Memory B cell (primary cell): ENCODE results near the gene TIAM1.

Experiments
- ATAC-seq: fragments of 150-1000 bp; cut with Tn5 transposase; 2 replicates; pipeline ENCODE4 v1.10.0; 2021; ENCODE audit warnings: low read depth, mild to moderate bottlenecking, moderate library complexity
- DNase-seq, 2 donors: peaks; one replicate each; pipeline ENCODE4 v3.0.0; 2022; ENCODE audit warnings: low spot score in 2 of 2
- H3K27ac Mint-ChIP-seq: one replicate; pipeline ENCODE4 v1.8.0; 2022; ENCODE audit warnings: mild to moderate bottlenecking, moderate library complexity, mixed read lengths
- H3K27me3 Mint-ChIP-seq: one replicate; pipeline ENCODE4 v1.8.0; 2022; ENCODE audit warnings: mixed read lengths
- H3K36me3 Mint-ChIP-seq: one replicate; pipeline ENCODE4 v1.8.0; 2022; ENCODE audit warnings: mild to moderate bottlenecking, mixed read lengths
- H3K4me1 Mint-ChIP-seq: one replicate; pipeline ENCODE4 v1.8.0; 2022; ENCODE audit warnings: mixed read lengths
- H3K4me3 Mint-ChIP-seq: one replicate; pipeline ENCODE4 v1.8.0; 2022; ENCODE audit warnings: mild to moderate bottlenecking, moderate library complexity, mixed read lengths
- H3K9me3 Mint-ChIP-seq: one replicate; pipeline ENCODE4 v1.8.0; 2022; ENCODE audit warnings: mixed read lengths

TIAM1 gene

DNA sequence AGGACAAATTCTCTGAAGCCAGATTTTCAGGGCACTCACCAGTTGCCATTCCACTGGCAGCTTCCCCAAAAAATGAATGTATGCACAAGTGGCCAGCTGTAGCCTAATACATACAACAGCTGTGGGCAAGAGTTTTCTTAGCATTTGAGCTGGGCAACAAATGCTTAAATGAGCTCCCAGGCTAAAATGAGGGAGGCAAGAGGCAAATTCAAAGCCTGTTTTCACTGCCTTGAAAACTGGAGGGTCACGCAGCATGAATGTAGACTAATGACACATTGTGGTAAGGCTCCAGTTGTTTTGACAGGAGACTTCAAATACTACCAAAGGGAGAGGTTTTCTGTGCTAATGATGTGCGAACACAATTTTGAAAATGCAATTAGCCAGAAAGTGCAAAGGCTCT lies 88.2 kb downstream of the TIAM1 start:
- Mint-ChIP-seq H3K9me3 (no peaks in the 10 kb centered on the region), H3K4me1 (no peaks in the 10 kb centered on the region), H3K27me3 (peaks cover 2% of the 10 kb centered on the region), H3K36me3 (no peaks in the 10 kb centered on the region), H3K27ac (no peak overlapping the region), H3K4me3 (no peak overlapping the region)
- no peak for DNase-seq
- ATAC-seq = no peak

DNA sequence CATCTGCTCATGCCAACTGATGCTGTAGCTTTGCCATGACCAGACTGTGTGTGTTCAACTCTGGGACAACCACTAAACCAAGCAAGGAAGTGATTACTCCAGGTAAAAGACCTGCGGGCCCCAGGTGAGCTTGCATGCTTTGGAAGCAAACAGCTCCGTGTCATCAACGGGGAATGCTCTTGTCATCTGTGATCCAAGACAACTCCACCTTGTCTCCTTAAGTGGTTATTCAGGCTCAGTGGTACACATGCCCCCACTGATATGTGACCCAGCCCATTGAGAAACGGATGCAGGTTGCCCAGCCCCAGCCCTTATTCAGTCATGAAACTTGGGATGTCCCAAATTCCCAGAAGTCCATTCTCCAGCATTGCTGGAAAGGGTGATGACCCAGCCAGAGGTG lies 89.0 kb downstream of the TIAM1 start:
- no peak overlapping the region for H3K27ac Mint-ChIP-seq
- H3K4me1 Mint-ChIP-seq = no peaks in the 10 kb centered on the region
- H3K4me3 Mint-ChIP-seq = no peak overlapping the region
- H3K9me3 Mint-ChIP-seq = no peaks in the 10 kb centered on the region
- ATAC-seq = no peak
- peaks cover 2% of the 10 kb centered on the region for H3K27me3 Mint-ChIP-seq
- no peak for DNase-seq
- no peaks in the 10 kb centered on the region for H3K36me3 Mint-ChIP-seq

DNA sequence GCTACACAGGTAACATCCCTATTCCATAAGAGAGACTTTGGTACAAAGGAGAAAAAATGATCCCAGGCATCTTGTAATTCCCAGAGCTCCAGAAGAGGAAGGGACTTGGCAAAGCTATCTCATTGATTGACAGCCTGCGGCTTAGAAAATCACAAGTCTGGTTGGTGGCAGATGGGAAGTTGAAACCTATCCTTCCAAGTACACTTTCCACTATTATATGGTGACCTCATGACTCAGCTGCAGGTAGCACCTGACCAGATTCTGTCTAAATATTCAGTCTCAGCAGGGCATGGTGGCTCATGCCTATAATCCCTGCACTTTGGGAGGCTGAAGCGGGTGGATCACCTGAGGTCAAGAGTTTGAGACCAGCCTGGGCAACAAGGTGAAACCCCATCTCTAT lies 89.9 kb downstream of the TIAM1 start:
- ATAC-seq = no peak
- no peak for DNase-seq
- H3K27me3 Mint-ChIP-seq = peaks cover 2% of the 10 kb centered on the region
- H3K4me3 Mint-ChIP-seq = no peak overlapping the region
- no peak overlapping the region for H3K27ac Mint-ChIP-seq
- H3K9me3 Mint-ChIP-seq = no peaks in the 10 kb centered on the region
- H3K36me3 Mint-ChIP-seq = no peaks in the 10 kb centered on the region
- H3K4me1 Mint-ChIP-seq = no peaks in the 10 kb centered on the region

DNA sequence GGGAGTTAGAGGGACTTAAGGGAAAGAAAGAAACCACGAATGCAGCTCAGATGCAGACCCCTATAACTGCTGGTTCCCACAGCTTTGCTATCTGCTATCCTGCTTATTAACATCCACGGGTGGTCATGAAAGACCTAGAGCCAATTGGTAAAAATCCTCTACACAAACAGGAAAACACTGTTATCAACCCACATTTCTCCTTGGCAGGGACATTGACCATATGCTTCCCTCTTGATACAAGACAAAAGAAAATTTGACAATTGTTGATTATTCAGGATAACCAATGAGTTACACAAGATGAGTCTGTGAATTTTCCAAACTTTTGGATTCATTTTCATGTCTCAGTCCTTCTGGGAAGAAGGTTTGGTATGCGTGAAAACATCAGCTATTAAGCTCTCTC lies 90.4 kb downstream of the TIAM1 start:
- Mint-ChIP-seq H3K9me3 (no peaks in the 10 kb centered on the region), H3K27ac (no peak overlapping the region)

DNA sequence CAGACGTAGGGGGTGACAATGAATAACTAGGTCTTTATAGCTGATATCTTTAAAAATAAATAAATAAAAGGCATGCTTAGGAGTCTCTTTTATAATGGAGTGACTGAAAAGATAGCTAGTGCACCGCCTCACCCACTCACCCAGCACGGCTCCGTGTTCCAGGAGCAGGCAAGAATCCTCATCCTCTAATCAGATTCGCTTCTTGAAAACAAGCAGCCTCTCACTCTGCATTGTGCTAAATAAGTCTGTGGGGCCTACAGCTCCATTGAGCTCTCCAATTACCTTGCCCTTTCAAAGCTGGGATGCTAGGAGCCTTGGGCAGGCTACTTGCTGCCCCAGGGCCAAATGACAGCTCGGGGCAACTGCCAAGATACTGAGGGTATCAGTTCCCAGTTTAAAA lies 91.5 kb downstream of the TIAM1 start:
- ATAC-seq (no peak), DNase-seq (no peak)
- H3K9me3 Mint-ChIP-seq = no peaks in the 10 kb centered on the region
- H3K27ac Mint-ChIP-seq = no peak overlapping the region
- H3K4me3 Mint-ChIP-seq = no peak overlapping the region
- H3K27me3 Mint-ChIP-seq = no peaks in the 10 kb centered on the region
- H3K4me1 Mint-ChIP-seq = no peaks in the 10 kb centered on the region
- no peaks in the 10 kb centered on the region for H3K36me3 Mint-ChIP-seq

More for the DNA sequence above, 90.4 kb downstream of the TIAM1 start:
- Mint-ChIP-seq H3K4me1 (no peaks in the 10 kb centered on the region), H3K36me3 (no peaks in the 10 kb centered on the region), H3K27me3 (peaks cover 2% of the 10 kb centered on the region), H3K4me3 (no peak overlapping the region)
- no peak for DNase-seq
- ATAC-seq = no peak

DNA sequence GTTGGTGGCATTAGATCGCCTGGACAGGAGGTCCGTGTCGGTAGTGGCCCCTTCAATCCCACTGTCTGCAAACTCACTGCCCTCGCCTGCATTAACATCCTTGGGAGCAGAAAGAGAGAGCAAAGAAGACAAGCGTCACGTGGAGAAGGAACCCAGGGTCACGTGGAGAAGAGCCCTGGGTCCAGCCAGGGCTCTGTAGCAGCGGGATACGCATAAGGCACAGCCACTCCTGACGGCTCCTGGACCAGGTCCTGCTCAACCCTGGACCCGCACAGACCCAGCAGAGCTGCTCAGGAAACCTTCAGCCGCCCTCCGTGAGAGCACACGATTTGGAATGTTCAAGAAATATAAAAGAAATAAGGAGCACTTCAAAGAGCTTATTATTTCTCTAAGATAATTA lies 92.0 kb downstream of the TIAM1 start:
- no peak for ATAC-seq
- Mint-ChIP-seq H3K36me3 (no peaks in the 10 kb centered on the region), H3K4me3 (no peak overlapping the region), H3K4me1 (no peaks in the 10 kb centered on the region), H3K27ac (no peak overlapping the region), H3K9me3 (no peaks in the 10 kb centered on the region), H3K27me3 (no peaks in the 10 kb centered on the region)
- DNase-seq = no peak

- Mint-ChIP-seq H3K36me3 (no peaks in the 10 kb centered on the region), H3K27me3 (no peaks in the 10 kb centered on the region), H3K9me3 (no peaks in the 10 kb centered on the region), H3K4me3 (no peak overlapping the region), H3K27ac (no peak overlapping the region), H3K4me1 (no peaks in the 10 kb centered on the region)
- no peak for ATAC-seq
- DNase-seq = no peak
Observed at GRCh38 chr21:31251686-31252085, 92.4 kb downstream of the TIAM1 start.

DNA sequence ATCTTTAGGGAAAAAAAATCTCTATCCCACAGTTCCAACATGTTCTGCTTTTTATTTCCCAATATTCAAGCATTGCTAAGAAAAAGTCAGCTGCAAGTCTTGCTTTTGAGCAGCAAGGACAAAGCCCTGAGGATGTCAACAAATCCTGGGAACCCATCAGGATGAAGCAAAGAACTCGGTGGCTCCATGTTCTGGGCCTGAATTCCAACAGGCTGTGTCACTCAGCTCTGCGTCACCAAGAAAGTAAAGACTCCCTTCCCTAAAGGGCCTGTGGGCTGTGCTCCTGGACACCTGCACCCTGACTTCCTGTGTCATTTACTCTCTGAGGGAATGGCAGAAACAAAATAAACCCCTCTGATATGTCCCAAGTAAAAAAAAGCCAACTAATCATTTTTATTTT lies 95.5 kb downstream of the TIAM1 start:
- no peaks in the 10 kb centered on the region for H3K4me1 Mint-ChIP-seq
- peaks cover 2% of the 10 kb centered on the region for H3K9me3 Mint-ChIP-seq
- no peaks in the 10 kb centered on the region for H3K36me3 Mint-ChIP-seq
- ATAC-seq (no peak), DNase-seq (no peak)
- H3K4me3 Mint-ChIP-seq = no peak overlapping the region
- no peak overlapping the region for H3K27ac Mint-ChIP-seq
- H3K27me3 Mint-ChIP-seq = no peaks in the 10 kb centered on the region

DNA sequence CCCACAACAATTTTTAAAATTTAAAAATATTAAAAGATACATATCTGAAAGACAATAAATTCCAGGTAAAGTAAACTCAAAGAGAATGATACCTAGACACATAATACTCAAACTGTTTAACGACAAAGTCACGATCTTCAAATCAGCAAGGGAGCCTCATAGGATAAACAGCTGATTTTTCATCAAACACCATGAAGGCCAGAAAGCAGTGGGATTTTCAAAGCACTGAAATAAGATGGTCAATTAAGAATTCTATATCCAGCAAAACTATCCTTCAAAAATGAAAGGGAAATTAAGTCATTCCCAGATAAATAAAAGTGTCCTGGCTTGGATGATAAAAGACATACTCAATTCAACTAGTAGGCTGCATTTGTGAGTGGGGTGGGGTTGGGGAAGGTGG lies 100.5 kb downstream of the TIAM1 start:
- H3K4me3 Mint-ChIP-seq = no peak overlapping the region
- H3K36me3 Mint-ChIP-seq = peaks cover 4% of the 10 kb centered on the region
- H3K27ac Mint-ChIP-seq = no peak overlapping the region
- H3K27me3 Mint-ChIP-seq = no peaks in the 10 kb centered on the region
- ATAC-seq = no peak
- DNase-seq = no peak
- H3K4me1 Mint-ChIP-seq = no peaks in the 10 kb centered on the region
- H3K9me3 Mint-ChIP-seq = peaks cover 13% of the 10 kb centered on the region

DNA sequence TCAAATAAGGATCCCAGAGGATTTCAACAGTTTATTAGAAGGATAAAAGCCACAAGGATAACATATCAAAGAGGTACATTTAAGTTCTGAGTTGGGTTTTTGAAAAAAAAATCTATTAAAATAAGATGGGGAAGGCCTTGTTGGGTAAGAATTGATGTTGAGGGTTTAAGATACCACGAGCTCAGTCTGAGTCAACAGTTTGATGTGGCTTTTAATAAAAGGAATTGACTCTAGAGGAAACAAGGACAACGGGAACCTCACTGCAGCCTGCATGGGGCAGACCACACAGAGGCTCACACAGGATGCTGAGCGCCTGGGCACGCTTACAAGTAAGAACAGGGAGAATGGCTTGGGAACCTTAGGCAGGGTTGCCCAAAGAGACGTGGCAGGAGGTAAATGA lies 107.5 kb downstream of the TIAM1 start:
- H3K4me3 Mint-ChIP-seq = no peak overlapping the region
- peaks cover 6% of the 10 kb centered on the region for H3K36me3 Mint-ChIP-seq
- DNase-seq (no peak), ATAC-seq (no peak)
- H3K27me3 Mint-ChIP-seq = no peaks in the 10 kb centered on the region
- H3K27ac Mint-ChIP-seq = no peak overlapping the region
- H3K9me3 Mint-ChIP-seq = peaks cover 7% of the 10 kb centered on the region
- H3K4me1 Mint-ChIP-seq = no peaks in the 10 kb centered on the region

DNA sequence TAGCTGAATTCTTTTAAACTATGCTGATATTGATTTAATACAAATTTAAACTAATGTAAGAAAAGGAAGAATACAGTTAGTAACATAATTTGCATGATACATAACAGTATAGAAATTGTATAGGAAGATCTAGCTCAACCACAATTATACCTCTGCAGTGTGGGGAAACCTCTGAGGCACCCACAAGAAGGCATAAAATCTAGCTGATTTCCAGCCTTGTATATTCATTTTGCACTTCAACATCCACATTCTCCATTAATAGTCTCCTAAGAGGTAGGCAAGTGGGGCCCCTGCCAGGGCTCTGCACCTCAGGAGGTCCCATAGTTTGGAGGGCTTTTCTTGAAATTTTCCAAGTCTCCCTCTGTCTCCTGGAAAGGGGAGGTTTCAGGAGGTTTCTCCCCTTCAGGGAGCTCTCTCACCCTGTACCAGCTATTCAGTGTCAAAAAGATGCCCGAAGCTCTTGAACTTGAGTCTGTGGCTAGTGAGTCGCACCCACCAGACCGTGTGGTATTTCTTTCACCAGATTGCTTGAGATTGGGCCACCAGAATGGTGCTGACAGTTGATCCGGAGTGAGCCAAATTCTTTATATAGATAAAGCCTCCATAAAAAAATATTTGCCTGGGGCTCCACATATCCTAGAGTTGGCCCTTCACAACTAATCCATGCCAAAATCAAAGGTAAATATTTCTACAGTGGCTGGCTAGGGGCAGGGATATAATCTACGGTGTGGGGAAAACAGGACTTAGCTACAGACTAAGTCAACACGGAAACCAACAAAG lies 108.2 kb downstream of the TIAM1 start:
- ATAC-seq (no peak), DNase-seq (no peak)
- peaks cover 5% of the 10 kb centered on the region for H3K9me3 Mint-ChIP-seq
- no peaks in the 10 kb centered on the region for H3K4me1 Mint-ChIP-seq
- H3K27me3 Mint-ChIP-seq = no peaks in the 10 kb centered on the region
- H3K4me3 Mint-ChIP-seq = no peak overlapping the region
- H3K36me3 Mint-ChIP-seq = peaks cover 4% of the 10 kb centered on the region
- H3K27ac Mint-ChIP-seq = no peak overlapping the region

DNA sequence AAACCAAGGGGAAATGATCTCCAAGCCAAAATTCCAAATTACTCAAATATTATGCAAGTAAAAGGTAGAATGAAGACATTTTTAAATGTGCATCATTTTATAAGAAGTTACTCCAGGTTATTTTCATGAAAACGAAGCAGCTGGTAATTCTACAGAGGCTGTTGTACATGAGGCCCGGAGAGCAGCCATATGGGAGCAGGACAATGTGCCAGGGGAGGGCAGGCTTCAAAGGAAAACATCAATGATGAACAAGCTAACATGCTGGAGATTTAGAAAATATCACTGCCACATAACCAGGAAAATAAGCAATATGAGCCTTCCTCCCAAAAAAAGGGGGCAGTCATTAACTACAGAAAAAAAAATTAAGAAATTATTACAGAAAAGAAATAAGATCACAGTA lies 109.1 kb downstream of the TIAM1 start:
- no peaks in the 10 kb centered on the region for H3K27me3 Mint-ChIP-seq
- H3K9me3 Mint-ChIP-seq = peaks cover 2% of the 10 kb centered on the region
- H3K36me3 Mint-ChIP-seq = peaks cover 4% of the 10 kb centered on the region
- no peak overlapping the region for H3K27ac Mint-ChIP-seq
- no peak for ATAC-seq
- no peak overlapping the region for H3K4me3 Mint-ChIP-seq
- DNase-seq = no peak
- no peaks in the 10 kb centered on the region for H3K4me1 Mint-ChIP-seq

GRCh38 chr21:31233711-31234110 lies 110.3 kb downstream of the TIAM1 start:
- no peak overlapping the region for H3K27ac Mint-ChIP-seq
- no peaks in the 10 kb centered on the region for H3K4me1 Mint-ChIP-seq
- H3K36me3 Mint-ChIP-seq = peaks cover 4% of the 10 kb centered on the region
- no peaks in the 10 kb centered on the region for H3K27me3 Mint-ChIP-seq
- H3K4me3 Mint-ChIP-seq = no peak overlapping the region
- no peak for DNase-seq
- H3K9me3 Mint-ChIP-seq = peaks cover 2% of the 10 kb centered on the region
- ATAC-seq = no peak

GRCh38 chr21:31232344-31232743 lies 111.7 kb downstream of the TIAM1 start:
- H3K9me3 Mint-ChIP-seq = peaks cover 2% of the 10 kb centered on the region
- H3K4me3 Mint-ChIP-seq = no peak overlapping the region
- no peak for DNase-seq
- no peaks in the 10 kb centered on the region for H3K4me1 Mint-ChIP-seq
- H3K27me3 Mint-ChIP-seq = no peaks in the 10 kb centered on the region
- no peak overlapping the region for H3K27ac Mint-ChIP-seq
- no peak for ATAC-seq
- peaks cover 4% of the 10 kb centered on the region for H3K36me3 Mint-ChIP-seq

- no peaks in the 10 kb centered on the region for H3K4me1 Mint-ChIP-seq
- H3K27me3 Mint-ChIP-seq = no peaks in the 10 kb centered on the region
- H3K9me3 Mint-ChIP-seq = peaks cover 2% of the 10 kb centered on the region
- no peak overlapping the region for H3K4me3 Mint-ChIP-seq
- DNase-seq (no peak), ATAC-seq (no peak)
- no peak overlapping the region for H3K27ac Mint-ChIP-seq
- peaks cover 4% of the 10 kb centered on the region for H3K36me3 Mint-ChIP-seq
Observed at GRCh38 chr21:31230937-31231336, 113.1 kb downstream of the TIAM1 start.
